T-helper 2 cell treated with Interferon-gamma antibody and Interleukin-4, amounts not matched to agents 100 ng/mL and 5 ng/mL, for 36 hours (primary cell): ENCODE data around the gene LRP1. TPM values are rescaled to one million over a fixed set of nuclear protein-coding genes. Genes with fewer than 3 reads are reported as not detected.

Experiments used
- intact Hi-C: fragments of 100-400 bp; cut with micrococcal nuclease; formaldehyde crosslinking; loops from one replicate; pipeline ENCODE4 v1.15.1; 2023
- total RNA-seq: library from RNA; stranded (reverse); gene quantifications from 2 replicates; pipeline ENCODE4 v1.2.3, GENCODE V29; 2022

The LRP1 gene
- total RNA-seq, 1 donor from 2014 or later = 0.91 TPM

DNA sequence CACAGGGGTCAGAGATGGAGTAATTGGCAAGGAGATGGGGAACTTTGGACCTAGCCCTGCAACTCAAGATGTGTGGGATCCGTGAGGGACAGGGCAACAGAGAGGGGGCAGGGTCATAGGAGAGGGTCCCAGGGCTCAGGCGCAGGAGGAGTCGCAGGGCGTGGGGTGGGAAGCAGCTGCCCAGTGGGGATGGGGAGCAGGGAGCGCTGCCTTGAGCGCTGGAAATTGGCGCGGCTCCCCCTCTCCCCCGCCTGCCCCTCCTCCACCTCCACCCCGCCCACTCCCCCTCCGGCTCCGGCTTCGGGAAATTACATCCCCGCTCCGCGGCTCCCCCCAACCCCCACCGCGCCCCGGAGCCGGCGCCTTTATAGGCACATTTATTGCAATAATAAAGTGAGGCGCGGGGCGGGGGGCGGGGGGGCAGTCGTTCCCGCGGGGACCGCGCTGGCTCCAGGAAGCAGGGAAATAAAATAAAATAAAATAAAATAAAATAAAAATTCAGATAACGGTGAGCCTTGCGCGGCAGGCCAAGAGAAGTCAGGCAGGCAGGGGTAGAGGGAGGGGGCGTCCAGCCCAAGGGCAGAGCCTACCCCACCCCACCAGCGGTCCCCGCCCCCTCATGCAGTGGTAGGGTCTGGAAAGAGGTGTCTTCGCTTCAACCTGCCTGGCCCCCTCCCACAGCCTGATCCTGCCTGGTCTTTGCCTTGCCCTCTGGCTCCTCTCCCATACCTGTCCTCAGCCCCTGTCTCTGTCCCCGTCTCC is 91.9 kb downstream of the LRP1 start:
- intact Hi-C loops = no loop called here

DNA sequence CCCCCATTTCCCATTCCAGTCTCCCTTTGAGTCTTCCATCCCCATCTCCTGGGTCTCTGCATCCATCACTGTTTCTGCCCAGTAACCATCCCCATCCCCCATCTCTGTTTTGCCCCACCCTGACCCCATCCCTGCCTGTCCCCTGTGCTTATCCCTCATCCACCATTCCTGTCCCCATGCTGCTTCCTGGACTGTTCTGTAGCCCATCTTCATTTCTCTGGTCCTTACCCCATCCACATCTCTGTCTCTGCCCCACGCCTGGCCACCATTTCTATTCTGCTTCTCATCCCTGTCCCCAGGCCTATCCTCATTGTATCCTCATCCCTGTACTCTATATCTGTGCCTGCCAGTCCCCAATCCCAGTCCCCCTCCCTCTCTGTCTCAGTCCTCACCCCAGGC is 92.5 kb downstream of the LRP1 start:
- intact Hi-C loops = no loop called here

DNA sequence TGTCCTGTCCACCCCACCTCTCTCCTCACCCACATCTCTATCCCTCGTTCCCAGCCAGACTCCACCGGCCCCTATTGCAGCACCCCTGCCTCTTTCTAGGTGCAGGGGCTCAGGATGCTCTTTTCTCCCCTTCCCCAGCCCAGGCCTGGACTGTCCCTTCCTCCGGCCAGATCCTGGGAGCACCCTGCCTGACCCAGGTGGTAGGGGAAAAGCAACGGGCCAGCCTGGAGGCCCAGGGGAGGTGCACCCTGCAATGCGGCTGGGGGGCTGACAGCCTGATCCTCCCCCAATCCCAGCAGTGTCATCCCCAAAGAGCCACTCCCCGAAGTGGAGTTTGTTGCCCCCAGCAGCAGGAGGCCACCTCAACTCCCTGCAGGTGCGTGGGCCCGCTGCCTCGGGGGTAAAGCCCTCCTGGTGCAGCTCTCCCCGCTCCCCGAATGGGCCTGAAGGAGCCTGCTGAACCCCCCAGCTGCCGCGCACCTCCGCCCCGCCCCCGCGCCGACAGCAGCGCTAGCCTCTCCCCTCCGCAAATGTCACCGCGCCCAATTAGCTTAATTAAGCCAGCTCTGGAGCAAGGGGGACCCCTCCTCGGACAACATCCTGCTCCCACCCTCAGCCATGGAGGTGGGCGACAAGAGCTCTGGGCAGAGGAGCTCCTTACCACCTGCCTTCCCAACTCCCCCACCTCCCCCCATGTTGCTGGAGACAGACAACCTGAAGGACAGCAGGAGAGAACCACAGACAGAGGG is 93.1 kb downstream of the LRP1 start:
- intact Hi-C loops = no loop called here

DNA sequence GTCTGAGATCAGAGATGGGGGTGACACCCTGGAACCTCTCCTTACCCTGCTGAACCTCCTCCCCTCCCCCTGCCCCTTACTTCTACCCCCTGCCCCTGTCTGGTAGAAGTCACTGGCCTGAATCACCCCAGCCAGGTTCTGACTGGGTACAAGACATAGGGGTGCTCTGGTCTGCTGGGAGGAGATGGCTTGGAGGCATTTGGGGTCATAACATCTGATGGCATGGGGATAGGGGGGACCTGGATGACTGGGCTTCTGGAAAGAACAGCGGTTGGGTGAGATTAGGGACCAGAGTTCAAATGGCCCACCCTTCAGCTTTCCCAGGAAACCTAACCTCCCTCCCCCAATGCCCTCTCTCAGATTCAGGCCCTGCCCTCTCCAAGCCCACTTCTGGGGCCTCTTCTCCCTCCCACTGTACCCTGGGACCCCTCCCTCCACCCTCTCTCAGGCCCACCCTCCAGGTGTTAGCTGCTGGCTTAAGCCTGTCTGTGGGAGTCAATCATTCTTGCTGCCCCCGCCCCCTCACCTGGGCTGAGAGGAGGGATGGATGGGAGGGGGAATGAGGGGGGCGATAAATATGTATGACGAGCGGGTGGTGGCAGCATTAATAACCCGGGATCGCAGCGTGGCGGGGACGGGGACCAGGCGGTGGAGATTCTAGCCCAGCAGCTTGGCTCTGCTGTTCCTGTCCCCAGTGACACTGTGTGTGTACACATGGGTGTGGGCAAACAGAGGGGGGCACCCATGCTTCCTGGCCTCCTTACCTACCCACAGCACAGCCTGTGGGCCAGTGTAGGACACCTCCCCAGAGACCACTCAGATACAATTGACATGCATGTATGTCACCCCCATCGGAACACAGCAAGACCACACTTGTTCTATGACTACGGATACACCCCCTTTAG is 94.3 kb downstream of the LRP1 start:
- intact Hi-C loops = no loop called here

DNA sequence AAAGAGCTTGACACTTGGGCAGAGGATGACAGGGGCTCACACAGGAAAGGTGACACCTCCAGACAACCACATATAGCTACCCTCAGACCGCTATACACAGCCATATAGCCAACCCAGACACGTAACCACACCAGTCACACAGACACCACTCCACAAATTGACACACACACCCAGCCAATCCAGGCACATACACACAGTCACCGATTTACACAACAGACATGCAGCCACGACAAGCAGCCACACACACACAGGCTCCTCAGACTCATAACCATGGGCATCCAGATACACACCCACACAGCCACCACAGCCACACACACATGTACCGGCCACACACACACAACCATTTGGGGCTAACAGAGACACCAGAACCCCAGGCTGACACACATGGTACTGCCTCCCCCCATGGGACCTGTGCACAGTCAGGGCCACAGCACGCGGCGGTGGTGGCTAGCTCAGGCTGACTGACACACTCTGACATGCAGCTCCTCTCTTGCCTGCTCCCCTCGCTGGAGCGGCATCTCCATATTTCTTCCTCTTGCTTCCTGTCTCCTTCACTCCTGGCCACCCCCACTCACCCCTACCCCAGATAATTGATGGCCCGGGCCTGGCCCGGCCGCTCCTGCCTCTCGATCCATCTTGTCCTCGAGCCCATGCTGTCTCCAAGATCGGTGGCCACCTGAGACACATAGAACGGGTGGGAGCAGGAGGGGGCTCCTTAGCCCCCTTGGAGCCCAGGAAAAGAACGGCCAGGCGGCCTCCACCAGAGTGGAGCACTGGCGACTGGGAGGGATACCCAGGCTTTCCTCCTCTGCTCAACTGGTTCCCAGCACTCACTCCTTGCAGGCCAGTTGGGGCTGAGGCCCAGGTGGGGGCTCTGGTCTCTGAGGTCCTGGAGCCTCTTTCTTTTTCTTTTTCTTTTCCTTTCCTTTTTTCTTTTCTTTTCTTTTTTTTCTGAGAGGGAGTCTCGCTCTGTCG is 95.2 kb downstream of the LRP1 start:
- intact Hi-C loops = loop anchor here (1.0 kb wide), 1 partner anchor 8 kb away; no protein-coding TSS in a partner anchor

DNA sequence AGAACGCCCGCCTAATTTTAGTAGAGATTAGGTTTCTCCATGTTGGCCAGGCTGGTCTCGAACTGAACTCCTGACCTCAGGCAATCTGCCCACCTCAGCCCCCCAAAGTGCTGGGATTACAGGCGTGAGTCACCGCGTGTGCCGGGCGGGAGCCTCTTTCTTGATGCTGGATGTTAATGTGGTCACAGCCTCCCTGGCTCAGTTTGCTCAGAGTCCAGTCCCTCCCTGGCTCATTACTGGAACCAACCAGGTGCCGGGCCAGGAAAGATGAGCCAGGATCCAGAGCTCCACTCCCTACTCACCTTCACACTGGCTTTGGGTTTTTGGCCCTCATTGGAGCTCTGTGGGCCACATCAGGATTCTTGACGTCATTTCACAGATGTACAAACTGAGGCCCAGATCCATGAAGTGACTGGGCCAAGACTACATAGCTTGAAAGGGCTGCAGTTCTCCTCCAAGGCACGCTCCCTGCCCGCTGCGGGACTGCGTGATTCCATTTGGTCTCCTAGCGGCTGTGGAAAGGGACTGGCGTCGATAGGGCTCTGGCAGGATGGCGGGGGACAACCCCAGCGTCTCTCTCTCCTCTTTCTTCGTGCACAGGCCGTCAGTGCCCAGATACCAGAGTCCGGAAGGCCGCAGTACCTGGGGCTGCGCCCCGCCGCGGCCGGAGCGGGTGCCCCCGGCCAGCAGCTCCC is 96.1 kb downstream of the LRP1 start:
- intact Hi-C loops = loop anchor here (1.0 kb wide), 1 partner anchor 9 kb away; no protein-coding TSS in a partner anchor

DNA sequence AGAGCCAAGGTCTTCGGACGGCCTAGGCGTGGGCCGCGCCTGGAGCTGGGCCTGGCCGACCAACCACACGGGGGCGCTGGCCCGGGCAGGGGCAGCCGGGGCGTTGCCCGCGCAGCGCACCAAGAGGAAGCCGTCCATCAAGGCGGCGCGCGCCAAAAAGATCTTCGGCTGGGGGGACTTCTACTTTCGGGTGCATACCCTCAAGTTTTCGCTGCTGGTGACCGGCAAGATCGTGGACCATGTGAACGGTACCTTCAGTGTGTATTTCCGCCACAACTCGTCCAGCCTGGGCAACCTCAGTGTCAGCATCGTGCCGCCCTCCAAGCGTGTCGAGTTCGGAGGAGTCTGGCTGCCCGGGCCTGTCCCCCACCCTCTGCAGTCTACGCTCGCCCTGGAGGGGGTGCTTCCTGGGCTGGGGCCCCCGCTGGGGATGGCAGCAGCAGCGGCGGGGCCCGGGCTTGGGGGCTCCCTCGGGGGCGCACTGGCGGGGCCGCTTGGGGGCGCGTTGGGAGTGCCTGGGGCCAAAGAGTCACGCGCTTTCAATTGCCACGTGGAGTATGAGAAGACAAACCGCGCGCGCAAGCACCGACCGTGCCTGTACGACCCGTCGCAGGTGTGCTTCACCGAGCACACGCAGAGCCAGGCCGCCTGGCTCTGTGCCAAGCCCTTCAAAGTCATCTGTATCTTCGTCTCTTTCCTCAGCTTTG is 96.8 kb downstream of the LRP1 start:
- intact Hi-C loops = loop anchor here (1.0 kb wide), 2 partner anchors 10 to 14 kb away; no protein-coding TSS in a partner anchor

DNA sequence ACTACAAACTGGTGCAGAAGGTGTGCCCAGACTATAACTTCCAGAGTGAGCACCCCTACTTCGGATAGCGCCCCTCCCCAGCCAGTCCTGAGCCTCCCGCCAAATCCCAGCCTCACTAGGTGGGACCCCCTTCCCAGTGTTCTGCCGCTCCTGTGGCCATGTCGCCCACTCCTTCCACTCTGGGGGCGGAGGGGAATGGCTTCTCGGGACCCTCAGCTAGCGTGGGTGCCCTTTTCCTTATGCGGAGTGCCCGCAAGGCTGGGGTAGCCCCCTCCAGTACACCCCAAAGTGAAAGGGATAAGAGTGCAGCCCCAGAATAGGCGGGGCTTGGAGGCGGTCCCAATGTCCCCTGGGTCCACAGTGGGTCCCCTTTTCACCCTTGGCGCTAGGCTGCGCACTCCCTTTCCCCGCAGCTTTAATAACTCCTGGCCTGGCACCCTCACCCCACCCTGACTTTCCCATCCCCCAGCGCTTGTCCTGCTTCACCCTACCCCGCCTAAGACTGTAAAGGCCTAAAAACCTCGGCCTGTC is 97.5 kb downstream of the LRP1 start:
- intact Hi-C loops = loop anchor here (1.0 kb wide), 1 partner anchor 14 kb away; no protein-coding TSS in a partner anchor

DNA sequence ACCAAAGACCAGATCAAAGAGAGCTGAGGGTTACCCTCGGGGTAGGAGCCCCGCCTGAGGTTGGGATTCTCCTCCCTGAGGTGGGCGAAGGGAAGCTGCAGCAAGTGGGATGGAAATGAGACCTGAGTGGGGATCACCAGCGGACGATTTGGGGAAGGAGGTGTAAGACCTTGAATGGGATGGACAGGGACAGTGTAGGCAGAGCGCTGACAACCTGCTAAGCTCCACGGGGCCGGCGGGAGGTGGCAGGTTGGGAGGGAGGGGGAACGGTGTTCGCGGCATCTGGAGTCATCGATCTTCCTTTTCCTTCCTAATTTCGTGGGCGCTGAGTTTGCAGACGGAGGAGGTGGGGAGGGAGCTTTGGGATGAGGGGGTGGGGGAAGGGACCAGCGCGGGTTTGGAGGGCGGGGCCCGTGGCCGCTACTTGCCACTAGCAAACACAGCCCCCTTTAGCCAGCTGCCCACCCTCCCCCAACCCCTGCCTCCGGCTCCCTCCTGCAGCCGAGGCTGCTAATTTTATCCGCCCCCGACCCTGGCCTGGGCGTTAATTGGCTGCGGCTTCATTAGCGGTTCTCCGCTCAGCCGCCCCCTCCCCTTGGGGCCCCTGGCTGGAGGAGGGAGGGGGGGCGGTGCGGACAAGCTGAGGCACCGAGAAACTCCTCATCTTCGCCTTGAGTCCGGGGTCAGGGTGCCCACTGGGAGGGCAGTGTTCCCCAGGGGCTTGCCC is 98.5 kb downstream of the LRP1 start:
- intact Hi-C loops = no loop called here

DNA sequence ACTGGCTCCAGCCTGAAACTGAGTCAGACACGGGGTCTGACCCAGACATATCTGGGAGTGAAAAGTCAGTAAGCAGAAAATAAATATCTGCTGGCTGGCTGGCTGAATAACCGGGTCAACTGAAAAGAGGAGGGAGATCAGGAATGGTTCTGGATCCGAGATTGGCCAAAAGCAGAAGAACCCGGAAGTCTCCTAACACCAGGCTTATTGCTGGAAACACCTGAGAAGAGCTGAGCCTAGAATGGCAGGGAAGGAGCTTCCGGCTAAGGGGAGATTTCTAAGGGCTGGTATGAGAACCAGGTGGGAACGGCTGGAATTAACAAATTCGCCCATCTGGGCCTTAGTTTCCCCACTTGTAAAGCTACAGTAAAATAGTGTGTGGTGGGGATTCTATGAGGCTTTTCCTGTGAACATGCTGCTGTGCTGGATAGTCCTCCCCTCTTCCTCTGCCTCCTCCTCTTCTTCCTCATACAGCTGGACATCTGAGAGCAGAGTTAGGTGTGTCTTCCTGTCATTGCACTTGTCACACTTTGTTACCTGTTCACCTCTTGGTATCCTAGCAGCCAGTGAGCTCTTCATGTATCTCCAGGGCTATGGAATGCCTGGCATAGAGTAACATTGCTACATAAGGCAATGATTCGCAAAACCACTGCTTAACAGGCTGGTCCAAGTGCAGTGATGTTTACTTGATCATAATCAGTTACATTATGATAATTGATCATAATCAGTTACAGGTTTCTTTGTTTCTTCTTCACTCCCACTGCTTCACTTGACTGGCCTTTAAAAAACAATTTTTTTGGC is 99.2 kb downstream of the LRP1 start:
- intact Hi-C loops = loop anchor here (2.0 kb wide), 1 partner anchor 13 kb away; no protein-coding TSS in a partner anchor

DNA sequence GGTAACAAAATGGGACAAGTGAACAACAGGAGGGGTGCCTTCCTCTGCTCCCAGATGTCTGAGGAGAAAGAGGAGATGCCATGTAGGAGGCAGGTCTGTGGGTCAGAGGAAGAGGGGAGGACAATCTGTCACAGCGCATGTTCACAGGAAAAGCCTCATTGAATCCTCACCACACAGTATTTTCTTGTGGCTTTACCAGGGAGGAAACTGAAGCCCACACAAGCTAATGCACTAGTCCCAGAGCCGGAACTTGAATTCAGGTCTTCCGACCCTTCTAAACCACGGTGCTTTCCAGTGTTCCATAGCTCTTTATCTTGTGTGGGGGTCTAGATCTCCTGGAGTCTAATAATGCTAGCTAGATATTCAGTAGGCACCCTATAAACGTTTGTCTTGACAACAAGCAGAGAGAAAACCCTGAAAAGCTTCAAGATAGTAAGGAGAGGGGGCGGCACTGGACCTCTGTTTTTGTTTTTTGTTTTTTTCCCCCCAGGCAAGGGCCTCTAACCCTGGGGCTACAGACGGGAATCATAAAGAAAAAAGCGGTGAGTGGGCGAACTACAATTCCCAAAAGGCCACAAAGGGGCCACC is 100.9 kb downstream of the LRP1 start:
- intact Hi-C loops = loop anchor here (1.0 to 2.0 kb wide), 2 partner anchors 10 to 14 kb away; no protein-coding TSS in a partner anchor

DNA sequence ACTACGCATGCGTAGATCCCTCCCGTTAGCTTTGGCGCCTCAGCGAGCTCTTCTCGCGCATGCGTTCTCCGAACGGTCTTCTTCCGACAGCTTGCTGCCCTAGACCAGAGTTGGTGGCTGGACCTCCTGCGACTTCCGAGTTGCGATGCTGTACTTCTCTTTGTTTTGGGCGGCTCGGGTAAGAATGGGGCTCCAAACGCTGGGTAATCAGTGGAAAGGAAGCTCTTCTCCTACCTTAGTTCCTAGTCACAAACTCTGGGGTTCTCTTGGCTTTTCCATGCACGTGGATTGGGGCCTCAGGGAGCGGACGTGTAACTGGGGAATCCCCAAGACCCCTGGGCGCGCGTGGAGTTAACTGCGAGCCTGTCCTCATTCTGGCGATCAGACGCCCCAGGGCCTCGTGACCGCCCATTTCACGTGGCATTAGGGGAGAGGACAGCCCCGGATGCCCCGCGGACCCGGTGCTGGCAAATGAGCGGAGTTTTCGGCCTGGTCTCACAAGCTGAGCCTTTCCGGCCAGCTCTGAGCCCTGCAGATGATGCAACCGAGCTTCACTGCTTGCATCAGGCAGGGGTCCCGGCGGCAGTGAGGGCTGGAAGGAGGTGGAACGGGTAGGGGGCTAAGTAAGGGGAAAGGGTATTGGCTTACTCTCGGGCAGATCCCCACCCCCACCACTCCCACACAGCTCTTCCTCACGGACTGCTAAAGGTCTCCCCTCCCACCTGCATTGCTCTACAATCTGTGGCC is 101.5 kb downstream of the LRP1 start, which contains the start of gene SHMT2:
Gene SHMT2, plus strand, starts transcription at position 78 of the 747 bp plus-strand sequence. Its CDS starts 68 bp downstream, at position 146.
- intact Hi-C loops = loop anchor here (1.0 to 2.0 kb wide), 2 partner anchors 9 to 15 kb away; no protein-coding TSS in a partner anchor

DNA sequence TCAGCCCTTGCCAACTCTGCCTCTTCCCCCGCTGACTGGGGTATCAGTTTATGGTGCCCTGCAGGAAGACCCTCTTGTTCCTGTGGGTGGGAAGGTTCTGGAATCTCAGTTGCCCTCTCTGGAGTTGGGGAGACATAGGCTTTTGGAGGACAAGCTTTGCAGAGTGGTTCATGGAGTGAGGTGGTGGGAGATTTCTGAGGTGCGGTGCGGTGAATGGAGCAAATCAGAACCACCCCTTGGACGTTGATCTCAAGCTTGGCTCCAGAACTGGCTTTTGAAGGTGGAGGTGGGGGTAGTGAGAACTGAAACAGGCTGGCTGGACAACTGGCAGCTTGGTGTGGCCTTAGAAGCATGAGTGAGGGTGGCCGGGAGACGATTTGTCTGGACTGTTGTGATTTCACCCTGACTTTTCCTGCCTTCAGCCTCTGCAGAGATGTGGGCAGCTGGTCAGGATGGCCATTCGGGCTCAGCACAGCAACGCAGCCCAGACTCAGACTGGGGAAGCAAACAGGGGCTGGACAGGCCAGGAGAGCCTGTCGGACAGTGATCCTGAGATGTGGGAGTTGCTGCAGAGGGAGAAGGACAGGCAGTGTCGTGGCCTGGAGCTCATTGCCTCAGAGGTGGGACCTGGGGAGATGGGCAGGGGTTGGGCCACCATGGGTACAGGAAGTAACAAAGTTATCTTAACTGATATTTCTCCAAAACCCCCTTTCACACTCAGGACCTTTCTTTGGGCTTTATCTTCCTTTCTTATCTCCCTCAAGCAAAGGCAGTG is 102.3 kb downstream of the LRP1 start:
- intact Hi-C loops = no loop called here

DNA sequence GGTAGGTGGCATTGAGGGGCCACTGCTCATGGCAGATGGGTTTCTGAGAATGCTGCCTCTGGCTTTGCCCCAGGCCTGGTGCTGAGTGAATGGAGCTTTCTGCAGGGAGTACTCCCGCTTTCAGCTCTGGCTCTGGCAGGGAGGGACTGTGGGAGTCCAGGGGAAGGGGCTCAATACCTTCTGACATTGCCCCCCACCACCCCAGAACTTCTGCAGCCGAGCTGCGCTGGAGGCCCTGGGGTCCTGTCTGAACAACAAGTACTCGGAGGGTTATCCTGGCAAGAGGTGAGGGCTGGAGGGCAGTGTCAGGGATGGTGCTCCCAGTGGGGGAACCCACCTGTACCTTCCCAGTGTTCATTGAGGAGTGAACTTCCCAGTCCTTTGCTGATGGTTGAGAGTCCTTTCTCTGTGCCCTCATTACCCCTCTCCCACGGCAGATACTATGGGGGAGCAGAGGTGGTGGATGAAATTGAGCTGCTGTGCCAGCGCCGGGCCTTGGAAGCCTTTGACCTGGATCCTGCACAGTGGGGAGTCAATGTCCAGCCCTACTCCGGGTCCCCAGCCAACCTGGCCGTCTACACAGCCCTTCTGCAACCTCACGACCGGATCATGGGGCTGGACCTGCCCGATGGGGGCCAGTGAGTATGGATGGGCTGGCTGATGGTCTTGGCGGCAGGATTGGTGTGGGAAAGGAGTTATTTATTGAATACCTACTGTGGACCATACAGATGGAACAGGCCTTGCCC is 103.2 kb downstream of the LRP1 start:
- intact Hi-C loops = no loop called here
